Measurements from ENCODE around the gene CCDC102B. TPM values are rescaled to one million over a fixed set of nuclear protein-coding genes. Genes with fewer than 3 reads are reported as not detected.

CCDC102B gene
- total RNA-seq, 4 donors from 2014 or later = 3.5 to 159 (median 8.8) TPM

DNA sequence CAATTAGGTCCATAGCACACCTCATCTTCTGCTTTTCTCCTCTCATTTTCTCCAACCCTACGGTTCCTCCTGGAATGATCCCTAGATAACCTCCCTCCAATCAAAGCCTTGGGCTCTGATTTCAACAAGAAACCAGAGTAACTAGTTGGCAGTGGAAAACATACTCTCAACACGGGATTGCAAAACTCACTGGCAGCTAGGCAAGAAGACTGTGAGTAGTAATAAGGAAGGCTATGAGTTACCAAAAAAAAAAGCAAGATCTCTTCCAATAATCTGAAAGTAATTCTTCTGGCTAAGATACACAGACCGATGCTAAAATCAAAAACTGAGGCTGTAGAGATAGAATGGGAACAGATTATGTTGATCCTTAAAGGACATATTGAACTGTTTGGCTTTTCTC is 28.4 kb upstream of the CCDC102B start:
- no peak for DNase-seq
- TF ChIP-seq POLR2A (IDR thresholded peaks at IDR 0.05) = no peak
- TF ChIP-seq, protein P1, sequence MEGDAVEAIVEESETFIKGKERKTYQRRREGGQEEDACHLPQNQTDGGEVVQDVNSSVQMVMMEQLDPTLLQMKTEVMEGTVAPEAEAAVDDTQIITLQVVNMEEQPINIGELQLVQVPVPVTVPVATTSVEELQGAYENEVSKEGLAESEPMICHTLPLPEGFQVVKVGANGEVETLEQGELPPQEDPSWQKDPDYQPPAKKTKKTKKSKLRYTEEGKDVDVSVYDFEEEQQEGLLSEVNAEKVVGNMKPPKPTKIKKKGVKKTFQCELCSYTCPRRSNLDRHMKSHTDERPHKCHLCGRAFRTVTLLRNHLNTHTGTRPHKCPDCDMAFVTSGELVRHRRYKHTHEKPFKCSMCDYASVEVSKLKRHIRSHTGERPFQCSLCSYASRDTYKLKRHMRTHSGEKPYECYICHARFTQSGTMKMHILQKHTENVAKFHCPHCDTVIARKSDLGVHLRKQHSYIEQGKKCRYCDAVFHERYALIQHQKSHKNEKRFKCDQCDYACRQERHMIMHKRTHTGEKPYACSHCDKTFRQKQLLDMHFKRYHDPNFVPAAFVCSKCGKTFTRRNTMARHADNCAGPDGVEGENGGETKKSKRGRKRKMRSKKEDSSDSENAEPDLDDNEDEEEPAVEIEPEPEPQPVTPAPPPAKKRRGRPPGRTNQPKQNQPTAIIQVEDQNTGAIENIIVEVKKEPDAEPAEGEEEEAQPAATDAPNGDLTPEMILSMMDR (IDR thresholded peaks at IDR 0.05) = no peak
- Histone ChIP-seq H3K4me1 (no peaks in the 10 kb centered on the region), H3K9me3 (no peaks in the 10 kb centered on the region), H3K27ac (no peak overlapping the region), H3K27me3 (no peaks in the 10 kb centered on the region), H3K36me3 (no peaks in the 10 kb centered on the region), H3K4me3 (no peak overlapping the region)

GRCh38 chr18:68772268-68772667 is 25.6 kb upstream of the CCDC102B start:
- H3K4me1 ChIP-seq = no peaks in the 10 kb centered on the region
- DNase-seq = no peak
- H3K4me3 ChIP-seq = no peak overlapping the region
- TF ChIP-seq POLR2A (IDR thresholded peaks at IDR 0.05) = no peak
- TF ChIP-seq, protein P1 (IDR thresholded peaks at IDR 0.05) = no peak
- no peaks in the 10 kb centered on the region for H3K27me3 ChIP-seq
- no peak overlapping the region for H3K27ac ChIP-seq
- no peaks in the 10 kb centered on the region for H3K9me3 ChIP-seq
- no peaks in the 10 kb centered on the region for H3K36me3 ChIP-seq

DNA sequence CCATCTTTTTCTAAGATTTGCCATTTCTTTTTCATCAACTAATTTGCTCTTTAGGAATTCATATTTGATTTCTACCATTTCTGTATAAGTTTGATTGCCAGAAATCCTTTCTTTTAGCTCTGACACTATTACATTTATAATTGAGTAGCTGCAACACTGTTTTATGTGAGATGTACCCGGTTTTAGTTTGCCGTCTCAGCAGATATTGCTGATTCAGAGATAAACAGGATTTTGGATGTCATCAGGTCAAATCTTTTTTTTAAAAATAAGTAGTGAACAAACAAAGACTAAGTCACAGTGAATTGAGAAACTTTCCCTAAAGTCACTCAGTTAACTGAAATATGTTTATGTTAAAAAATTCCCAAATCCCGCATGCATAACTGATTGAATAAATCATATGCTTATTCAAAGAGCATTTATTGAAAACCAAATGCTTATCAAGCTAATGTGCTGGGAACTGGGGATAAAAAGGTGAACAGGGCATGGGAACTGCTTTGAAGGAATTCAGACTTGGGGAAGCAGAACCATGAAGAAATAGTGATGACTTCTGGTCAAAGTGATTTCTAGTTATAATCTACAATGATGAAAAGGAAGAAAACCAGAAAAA is 19.5 kb upstream of the CCDC102B start:
- H3K36me3 ChIP-seq = no peaks in the 10 kb centered on the region
- DNase-seq = no peak
- H3K4me1 ChIP-seq = no peaks in the 10 kb centered on the region
- no peak overlapping the region for H3K4me3 ChIP-seq
- H3K27ac ChIP-seq = no peak overlapping the region
- no peaks in the 10 kb centered on the region for H3K9me3 ChIP-seq
- TF ChIP-seq, protein P1 (IDR thresholded peaks at IDR 0.05) = no peak
- no peak for TF ChIP-seq POLR2A (IDR thresholded peaks at IDR 0.05)
- no peaks in the 10 kb centered on the region for H3K27me3 ChIP-seq

DNA sequence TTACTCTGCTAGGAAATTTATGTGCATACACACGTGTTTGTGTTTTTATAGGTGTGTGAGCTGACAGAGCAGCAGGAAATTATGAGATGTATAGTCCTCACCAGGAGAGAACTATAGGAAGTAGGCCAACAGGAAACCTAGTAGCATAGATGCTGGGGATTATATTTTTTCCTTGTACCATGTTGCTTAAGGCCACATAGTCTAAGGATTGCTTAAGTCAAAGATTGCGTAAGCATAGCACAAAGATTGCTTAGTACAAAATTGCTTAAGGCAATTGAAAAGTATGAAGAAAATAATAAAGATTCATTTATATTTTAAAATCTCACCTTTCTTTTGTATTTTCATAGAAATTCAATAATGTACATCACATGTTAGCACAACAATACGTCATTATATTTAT is 18.7 kb upstream of the CCDC102B start:
- no peaks in the 10 kb centered on the region for H3K9me3 ChIP-seq
- no peak for DNase-seq
- H3K27me3 ChIP-seq = no peaks in the 10 kb centered on the region
- no peak overlapping the region for H3K27ac ChIP-seq
- H3K4me3 ChIP-seq = no peak overlapping the region
- no peak for TF ChIP-seq POLR2A (IDR thresholded peaks at IDR 0.05)
- TF ChIP-seq, protein P1 (IDR thresholded peaks at IDR 0.05) = no peak
- no peaks in the 10 kb centered on the region for H3K4me1 ChIP-seq
- no peaks in the 10 kb centered on the region for H3K36me3 ChIP-seq

GRCh38 chr18:68780802-68781635 is 16.9 kb upstream of the CCDC102B start:
- Histone ChIP-seq H3K36me3 (no peaks in the 10 kb centered on the region), H3K27me3 (no peaks in the 10 kb centered on the region), H3K4me3 (no peak overlapping the region), H3K9me3 (no peaks in the 10 kb centered on the region), H3K27ac (no peak overlapping the region), H3K4me1 (no peaks in the 10 kb centered on the region)
- DNase-seq = no peak
- no peak for TF ChIP-seq POLR2A (IDR thresholded peaks at IDR 0.05)
- TF ChIP-seq, protein P1 (IDR thresholded peaks at IDR 0.05) = no peak
